ENCODE measurements around the gene PRPF8.

The PRPF8 gene

GRCh38 chr17:1684378-1685189 lies at the start of gene PRPF8:
PRPF8 (minus strand) TSS chr17:1684867; CDS start chr17:1684571, 296 bp downstream.
- H3K4me3 ChIP-seq (ENCODE audit: low read length), result peak within 1 kb of the TSS; percentile 84
- no peak for TF ChIP-seq CTCF (conservative IDR thresholded peaks at IDR 0.05; ENCODE audit: low read depth, low read length)
- peak; percentile 87 for DNase-seq (ENCODE audit: low read depth)

GRCh38 chr17:1733759-1734158 lies 49.1 kb upstream of the PRPF8 start:
- no peak for DNase-seq (ENCODE audit: low read depth)
- no peak overlapping the region for H3K4me3 ChIP-seq (ENCODE audit: low read length)
- no peak for TF ChIP-seq CTCF (conservative IDR thresholded peaks at IDR 0.05; ENCODE audit: low read depth, low read length)

- no peak for DNase-seq (ENCODE audit: low read depth)
- TF ChIP-seq CTCF (conservative IDR thresholded peaks at IDR 0.05; ENCODE audit: low read depth, low read length), result no peak
- H3K4me3 ChIP-seq (ENCODE audit: low read length), result no peak overlapping the region
These were observed 48.2 kb upstream of the PRPF8 start for GRCh38 chr17:1732833-1733321.

- H3K4me3 ChIP-seq (ENCODE audit: low read length), result no peak overlapping the region
- no peak for DNase-seq (ENCODE audit: low read depth)
- no peak for TF ChIP-seq CTCF (conservative IDR thresholded peaks at IDR 0.05; ENCODE audit: low read depth, low read length)
These were observed 47.7 kb upstream of the PRPF8 start for GRCh38 chr17:1732241-1732832.

GRCh38 chr17:1731194-1731506 lies 46.5 kb upstream of the PRPF8 start:
- DNase-seq (ENCODE audit: low read depth), result no peak
- TF ChIP-seq CTCF (conservative IDR thresholded peaks at IDR 0.05; ENCODE audit: low read depth, low read length), result no peak
- no peak overlapping the region for H3K4me3 ChIP-seq (ENCODE audit: low read length)

GRCh38 chr17:1730326-1731193 lies 45.9 kb upstream of the PRPF8 start:
- H3K4me3 ChIP-seq (ENCODE audit: low read length), result no peak overlapping the region
- TF ChIP-seq CTCF (conservative IDR thresholded peaks at IDR 0.05; ENCODE audit: low read depth, low read length), result no peak
- DNase-seq (ENCODE audit: low read depth), result peak; percentile 73

Data from retinal pigment epithelial cell (primary cell).